ENCODE results near the gene NAA38.

GRCh38 chr17:7849751-7850504, 7.4 kb downstream of the NAA38 start:
- no peak for TF ChIP-seq CTCF (conservative IDR thresholded peaks at IDR 0.05)
- TF ChIP-seq ZFX (IDR thresholded peaks at IDR 0.05): no peak
